Stimulated activated CD4-positive, alpha-beta T cell treated with anti-CD3 and anti-CD28 coated beads, TNF-alpha, amount 100 ng/mL, for 24 hours (primary cell): Measurements from ENCODE around the gene TBX21.

Experiments used
- DNase-seq, 3 experiments: peaks; one replicate each; pipeline ENCODE4 v3.0.0-alpha.2; 2020; ENCODE audit warnings: low read depth in 3 of 3

Gene TBX21

GRCh38 chr17:47714773-47715396, 18.2 kb upstream of the TBX21 start:
- DNase-seq = no peak

GRCh38 chr17:47715669-47716325, 17.2 kb upstream of the TBX21 start:
- no peak for DNase-seq

GRCh38 chr17:47716375-47716774, 16.7 kb upstream of the TBX21 start:
- DNase-seq = no peak

- peak in 1 of 3 experiments; percentile 45 for DNase-seq
Measured at GRCh38 chr17:47717261-47717697, 15.8 kb upstream of the TBX21 start.

GRCh38 chr17:47717979-47718621, 14.9 kb upstream of the TBX21 start:
- DNase-seq = peak in 1 of 3 experiments; percentile 41

- no peak for DNase-seq
Measured at GRCh38 chr17:47718634-47719405, 14.2 kb upstream of the TBX21 start.

GRCh38 chr17:47719411-47720152, 13.5 kb upstream of the TBX21 start:
- peak in 2 of 3 experiments; percentile 66 to 78 for DNase-seq

GRCh38 chr17:47720196-47720595, 12.8 kb upstream of the TBX21 start:
- no peak for DNase-seq

GRCh38 chr17:47720754-47721533, 12.1 kb upstream of the TBX21 start:
- DNase-seq = peak; percentile 93 to 98 (median 96)

GRCh38 chr17:47721725-47722124, 11.3 kb upstream of the TBX21 start:
- no peak for DNase-seq

- no peak for DNase-seq
Measured at GRCh38 chr17:47724705-47725104, 8.3 kb upstream of the TBX21 start.

- no peak for DNase-seq
Measured at GRCh38 chr17:47725446-47726111, 7.5 kb upstream of the TBX21 start.

GRCh38 chr17:47726796-47727703, 6.0 kb upstream of the TBX21 start:
- DNase-seq = no peak

- no peak for DNase-seq
Measured at GRCh38 chr17:47727704-47728036, 5.4 kb upstream of the TBX21 start.

- no peak for DNase-seq
Measured at GRCh38 chr17:47728214-47728877, 4.7 kb upstream of the TBX21 start.

GRCh38 chr17:47729476-47729875, 3.6 kb upstream of the TBX21 start:
- no peak for DNase-seq

GRCh38 chr17:47730681-47731080, 2.4 kb upstream of the TBX21 start:
- no peak for DNase-seq

- no peak for DNase-seq
Measured at GRCh38 chr17:47731396-47731795, 1.6 kb upstream of the TBX21 start.
